HS-5 (cell line): ENCODE measurements around the gene ACOX2.
A peak's percentile ranks its signal among the peaks of the same experiment; 100 is the strongest.

Experiments used
- DNase-seq: peaks from one replicate; pipeline ENCODE4 v3.0.0-alpha.2; 2012; ENCODE audit warnings: low read depth

Gene ACOX2

GRCh38 chr3:58566398-58567250 is 29.6 kb upstream of the ACOX2 start:
- no peak for DNase-seq

- DNase-seq, result no peak
Observed at GRCh38 chr3:58565621-58566397, 28.8 kb upstream of the ACOX2 start.

- DNase-seq, result peak; percentile 84
Observed at GRCh38 chr3:58564456-58565160, 27.6 kb upstream of the ACOX2 start.

- DNase-seq, result no peak
Observed at GRCh38 chr3:58564054-58564453, 27.1 kb upstream of the ACOX2 start.

- DNase-seq, result no peak
Observed at GRCh38 chr3:58563386-58564035, 26.5 kb upstream of the ACOX2 start.

GRCh38 chr3:58562498-58562897 is 25.5 kb upstream of the ACOX2 start:
- DNase-seq, result no peak

- peak; percentile 97 for DNase-seq
Observed at GRCh38 chr3:58560771-58561311, 23.9 kb upstream of the ACOX2 start.

GRCh38 chr3:58559586-58559985 is 22.6 kb upstream of the ACOX2 start:
- DNase-seq, result no peak

GRCh38 chr3:58557491-58557890 is 20.5 kb upstream of the ACOX2 start:
- DNase-seq, result no peak

GRCh38 chr3:58556761-58557221 is 19.8 kb upstream of the ACOX2 start:
- DNase-seq, result no peak

- no peak for DNase-seq
Observed at GRCh38 chr3:58556001-58556400, 19.0 kb upstream of the ACOX2 start.

- no peak for DNase-seq
Observed at GRCh38 chr3:58555203-58555602, 18.2 kb upstream of the ACOX2 start.

- no peak for DNase-seq
Observed at GRCh38 chr3:58553003-58553402, 16.0 kb upstream of the ACOX2 start.

- DNase-seq, result no peak
Observed at GRCh38 chr3:58551636-58552180, 14.7 kb upstream of the ACOX2 start.

GRCh38 chr3:58544541-58544940 is 7.6 kb upstream of the ACOX2 start:
- DNase-seq, result no peak

GRCh38 chr3:58540176-58540858 is 3.3 kb upstream of the ACOX2 start:
- no peak for DNase-seq

- no peak for DNase-seq
Observed at GRCh38 chr3:58539626-58540025, 2.6 kb upstream of the ACOX2 start.

GRCh38 chr3:58537412-58538301 is 667 bp upstream of the ACOX2 start:
- DNase-seq, result no peak
